GM18508 (cell line): ENCODE measurements around the gene GSK3B.
A peak's percentile ranks its signal among the peaks of the same experiment; 100 is the strongest.

Experiments used
- ATAC-seq: cut with Tn5 transposase; IDR thresholded peaks from one replicate; pipeline ENCODE4 v1.9.1; 2021; ENCODE audit warnings: moderate number of reproducible peaks; ENCODE audit not compliant: insufficient read depth, unreplicated experiment

Gene GSK3B

DNA sequence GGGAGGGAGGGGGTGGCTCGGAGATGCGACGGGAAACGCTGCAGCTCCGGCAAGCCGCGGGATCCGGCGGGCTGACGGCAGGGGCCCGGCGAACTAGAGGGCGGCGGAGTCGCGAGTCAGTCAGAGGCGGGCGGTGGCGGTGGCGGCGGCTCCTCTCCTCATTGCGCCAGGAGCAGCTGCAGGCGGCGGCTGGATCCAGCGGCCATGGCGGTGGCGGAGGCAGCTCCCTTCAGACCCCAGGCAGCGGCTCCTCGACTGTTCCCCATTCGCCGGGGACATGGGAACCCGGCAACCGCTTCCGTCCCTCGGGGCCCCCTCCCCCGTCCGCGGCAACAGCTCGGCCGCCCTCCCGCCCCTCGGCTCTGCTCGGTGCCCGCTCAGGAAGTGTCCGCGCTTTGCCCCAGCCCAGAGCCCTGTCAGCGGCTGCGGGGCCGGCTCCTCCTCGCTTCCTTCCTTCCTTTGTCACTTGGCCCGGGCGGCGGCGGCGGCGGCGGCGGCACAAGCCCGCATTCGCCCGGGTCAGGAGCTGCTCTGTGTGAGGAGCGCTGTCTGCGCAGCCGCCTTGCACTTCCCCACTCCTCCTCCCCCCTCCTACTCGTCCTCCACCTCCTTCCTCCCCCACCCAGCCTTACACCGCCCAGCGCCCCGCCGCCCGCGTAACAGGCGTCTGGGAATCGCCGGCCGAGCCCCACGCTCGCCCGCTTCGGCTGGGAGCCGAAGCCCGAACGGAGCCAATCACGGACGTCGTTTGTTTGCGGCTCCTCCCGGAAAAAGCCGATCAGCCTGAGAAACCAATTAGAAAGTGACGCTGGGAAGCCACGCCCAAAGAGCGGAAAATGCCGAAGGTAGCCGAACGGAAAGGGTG is at the start of gene GSK3B:
Gene GSK3B (minus strand): TSS at position 537 of the 865 bp plus-strand sequence. CDS start 1,013 bp downstream, outside the sequence.
- peak; percentile 10 for ATAC-seq

DNA sequence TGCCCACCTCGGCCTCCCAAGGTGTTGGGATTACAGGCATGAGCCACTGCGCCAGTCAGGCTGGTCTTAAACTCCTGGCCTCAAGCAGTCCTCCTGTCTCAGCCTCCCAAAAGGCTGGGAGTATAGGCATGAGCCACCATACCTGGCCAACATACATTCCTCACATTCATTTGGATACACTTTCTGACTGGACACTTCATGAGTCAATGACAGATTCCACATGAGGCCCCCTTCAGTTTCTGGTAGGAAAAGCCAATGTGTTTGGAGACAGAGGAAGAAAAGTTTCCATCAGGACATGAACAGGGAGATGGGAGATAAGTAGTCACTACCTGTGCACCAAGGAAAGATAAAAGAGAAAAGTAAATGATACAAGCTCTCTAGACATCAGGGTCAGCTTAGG is 49.4 kb upstream of the GSK3B start:
- ATAC-seq = no peak

DNA sequence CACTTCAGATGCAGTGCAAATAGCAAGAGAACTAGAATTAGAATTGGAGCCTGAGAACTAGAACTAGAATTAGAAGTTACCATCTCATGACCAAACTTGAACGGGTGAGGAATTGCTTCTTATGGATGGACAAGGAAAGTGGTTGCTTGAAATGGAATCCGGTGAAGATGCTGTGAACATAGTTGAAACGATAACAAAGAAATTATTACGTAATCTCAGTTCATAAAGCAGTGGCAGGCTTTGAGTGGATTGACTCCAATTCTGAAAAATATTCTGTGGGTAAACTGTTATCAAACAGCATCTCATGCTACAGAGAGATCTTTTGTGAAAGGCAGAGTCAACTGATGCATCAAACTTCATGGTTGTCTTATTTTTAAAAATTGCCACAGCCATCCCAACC is 48.0 kb upstream of the GSK3B start:
- ATAC-seq = no peak

DNA sequence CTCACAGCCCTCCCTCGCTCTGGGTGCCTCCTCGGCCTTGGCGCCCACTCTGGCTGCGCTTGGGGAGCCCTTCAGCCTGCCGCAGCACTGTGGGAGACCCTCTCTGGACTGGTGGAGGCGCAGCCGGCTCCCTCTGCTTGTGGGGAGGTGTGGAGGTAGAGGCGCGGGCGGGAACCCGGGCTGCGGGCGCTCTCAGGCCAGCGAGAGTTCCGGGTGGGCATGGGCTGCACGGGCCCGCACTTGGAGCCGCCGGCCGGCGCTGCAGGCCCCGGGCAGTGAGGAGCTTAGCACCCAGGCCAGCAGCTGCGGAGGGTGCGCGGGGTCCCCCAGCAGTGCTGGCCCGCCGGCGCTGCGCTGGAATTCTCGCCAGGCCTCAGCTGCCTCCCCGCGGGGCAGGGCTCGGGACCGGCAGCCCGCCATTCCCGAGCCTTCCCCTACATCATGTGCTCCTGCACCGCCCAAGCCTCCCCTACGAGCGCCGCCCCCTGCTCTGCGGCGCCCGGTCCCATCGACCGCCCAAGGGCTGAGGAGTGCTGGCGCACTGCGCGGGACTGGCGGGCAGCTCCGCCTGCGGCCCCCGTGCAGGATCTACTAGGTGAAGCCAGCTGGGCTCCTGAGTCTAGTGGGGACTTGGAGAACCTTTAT is 46.0 kb upstream of the GSK3B start:
- ATAC-seq = no peak

DNA sequence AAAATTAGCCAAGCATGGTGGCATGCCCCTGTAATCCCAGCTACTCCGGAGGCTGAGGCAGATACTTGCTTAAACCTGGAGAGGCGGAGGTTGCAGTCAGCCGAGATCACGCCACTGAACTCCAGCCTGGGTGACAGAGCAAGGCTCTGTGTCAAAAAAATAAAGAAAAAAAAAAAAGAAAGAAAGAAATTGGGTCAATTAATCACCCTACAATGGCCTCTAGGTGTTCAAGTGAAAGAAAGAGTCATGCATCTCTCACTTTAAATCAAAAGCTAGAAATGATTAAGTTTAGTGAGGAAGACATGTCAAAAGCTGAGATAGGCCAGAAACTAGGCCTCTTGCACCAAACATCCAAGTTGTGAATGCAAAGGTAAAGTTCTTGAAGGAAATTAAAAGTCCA is 44.9 kb upstream of the GSK3B start:
- no peak for ATAC-seq

DNA sequence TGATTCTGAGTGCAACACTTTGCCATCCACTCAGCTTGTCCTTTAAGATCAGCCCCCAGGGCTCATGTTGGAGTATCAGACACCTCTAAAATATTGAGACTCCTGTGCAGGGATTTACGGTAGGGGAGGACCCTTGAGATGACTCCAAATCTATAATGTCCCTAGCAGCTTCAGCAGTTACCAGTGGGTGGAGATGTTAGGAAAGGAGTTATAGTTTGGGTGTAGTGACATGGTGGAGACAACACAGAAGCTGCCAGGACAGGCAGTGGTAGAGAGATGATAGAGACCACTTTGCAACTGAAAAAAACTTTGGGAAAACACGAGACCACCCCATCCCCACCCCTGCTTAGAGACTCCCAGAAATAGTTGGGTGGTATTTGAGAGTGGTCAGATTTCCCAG is 43.3 kb upstream of the GSK3B start:
- ATAC-seq = no peak

DNA sequence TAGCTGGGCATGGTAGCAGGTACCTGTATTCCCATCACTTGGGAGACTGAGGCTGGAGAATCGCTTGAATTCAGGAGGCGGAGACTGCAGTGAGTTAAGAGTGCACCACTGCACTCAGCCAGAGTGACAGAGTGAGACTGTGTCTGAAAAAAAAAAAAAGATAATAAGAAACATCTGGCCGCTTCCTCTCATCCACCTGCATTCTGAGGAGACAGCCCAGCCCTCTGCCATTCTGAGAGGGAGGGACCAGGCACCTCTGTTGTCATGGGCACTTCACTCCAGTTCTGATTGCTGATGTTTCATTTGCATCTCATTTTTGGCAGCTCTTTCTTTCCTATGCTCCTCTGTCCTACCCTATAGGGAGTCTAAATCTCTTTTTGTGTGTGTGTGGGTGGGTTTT is 36.4 kb upstream of the GSK3B start:
- ATAC-seq = no peak

DNA sequence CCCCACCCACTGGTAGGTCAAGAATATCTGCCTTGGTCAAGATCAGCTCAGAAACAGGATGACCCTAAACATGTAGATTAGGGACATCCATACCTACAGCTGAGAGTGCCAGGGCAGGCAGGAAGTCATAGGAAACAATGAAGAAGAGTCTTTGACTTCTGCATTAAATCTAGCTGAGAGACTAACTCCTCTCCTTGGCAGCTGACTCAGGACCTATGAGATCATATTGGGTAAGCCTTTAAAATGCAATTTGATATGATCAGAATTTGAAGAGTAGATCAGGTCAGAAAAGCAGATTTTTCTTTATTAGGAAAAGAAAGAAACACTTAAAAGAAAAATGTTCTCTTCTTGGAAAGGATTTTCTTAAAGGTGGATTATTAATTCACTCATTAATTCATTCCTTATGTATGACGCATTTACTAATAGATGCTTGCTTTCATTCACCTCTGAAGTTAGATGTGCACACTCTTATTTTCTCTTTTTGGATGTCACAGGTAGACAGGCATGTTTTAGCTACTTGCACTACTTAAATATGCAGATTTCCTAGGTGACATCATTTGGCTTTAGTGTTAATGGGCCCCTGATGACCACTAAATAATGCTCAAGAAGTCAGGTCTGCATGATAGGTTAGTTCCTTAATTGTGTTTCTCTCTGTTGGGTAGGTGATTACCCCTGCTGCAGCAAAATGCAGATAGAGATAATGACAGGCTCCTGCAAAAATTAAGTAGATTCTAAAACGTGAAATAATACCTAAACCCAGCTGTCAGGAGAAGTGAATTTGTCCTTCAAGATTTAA is 35.7 kb upstream of the GSK3B start:
- no peak for ATAC-seq

DNA sequence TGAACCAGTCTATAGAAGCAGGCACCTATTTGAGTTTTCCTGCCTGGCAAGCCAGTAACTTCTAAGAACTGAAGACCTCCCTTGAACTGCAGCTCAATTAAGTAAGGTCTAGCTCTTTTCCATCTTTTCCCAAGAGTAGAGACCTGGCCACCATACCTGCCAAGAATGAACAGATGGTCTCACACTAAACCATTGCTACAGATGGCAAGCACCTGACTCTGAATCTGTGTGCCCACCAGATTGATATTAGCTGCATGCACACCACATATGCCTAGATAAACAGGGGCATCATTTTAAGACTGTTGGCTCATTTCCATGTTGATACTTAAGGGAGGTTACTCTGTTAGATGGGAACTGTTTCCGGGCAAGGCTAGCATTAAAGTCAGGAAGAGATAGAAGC is 34.8 kb upstream of the GSK3B start:
- ATAC-seq = no peak

DNA sequence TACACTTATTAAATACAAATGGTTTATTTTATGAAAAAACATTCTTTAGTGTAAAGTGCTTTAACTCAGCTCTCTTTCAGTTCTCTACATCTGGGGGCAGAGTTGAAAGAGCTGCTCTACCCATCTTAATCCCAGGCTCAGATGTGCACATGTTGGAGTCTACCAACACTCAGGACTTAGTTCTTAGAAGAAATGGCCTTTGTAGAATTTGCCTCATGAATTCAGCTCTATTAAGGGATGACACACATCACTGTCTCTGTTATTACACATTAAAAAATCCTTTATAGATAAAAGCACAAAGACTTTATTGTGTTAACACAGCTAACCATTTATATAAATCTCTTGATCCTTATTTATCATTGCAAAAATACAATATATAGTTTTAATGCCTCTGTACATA is 31.7 kb upstream of the GSK3B start:
- no peak for ATAC-seq

DNA sequence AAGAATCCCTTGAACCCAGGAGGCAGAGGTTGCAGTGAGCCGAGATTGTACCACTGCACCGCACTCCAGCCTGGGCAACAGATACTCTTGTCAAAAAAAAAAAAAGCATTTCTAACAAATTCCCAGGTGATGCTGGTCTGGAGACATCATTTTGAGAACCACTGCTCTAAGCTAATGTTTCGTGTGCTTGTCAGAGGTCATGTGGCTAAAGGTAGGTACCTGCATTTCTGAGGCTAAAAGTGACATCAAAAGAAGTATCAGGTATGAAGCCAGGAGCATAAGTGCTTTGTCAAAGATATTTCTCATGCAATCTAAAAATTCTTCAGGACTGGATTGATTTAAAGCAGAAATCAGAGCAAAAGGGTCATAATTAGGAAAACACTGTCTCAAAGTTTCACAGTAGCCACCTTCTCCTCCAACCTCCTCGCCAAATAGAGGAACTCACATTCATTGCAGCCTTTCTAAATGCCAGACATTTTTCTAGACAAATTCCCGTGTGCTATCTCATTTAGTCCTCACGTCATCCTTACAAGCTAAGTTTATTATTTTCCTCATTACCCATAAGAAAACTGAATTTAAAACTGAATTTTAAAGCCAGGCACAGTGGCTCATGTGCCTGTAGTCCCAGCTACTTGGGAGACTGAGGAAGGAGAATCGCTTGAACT is 25.7 kb upstream of the GSK3B start:
- no peak for ATAC-seq

DNA sequence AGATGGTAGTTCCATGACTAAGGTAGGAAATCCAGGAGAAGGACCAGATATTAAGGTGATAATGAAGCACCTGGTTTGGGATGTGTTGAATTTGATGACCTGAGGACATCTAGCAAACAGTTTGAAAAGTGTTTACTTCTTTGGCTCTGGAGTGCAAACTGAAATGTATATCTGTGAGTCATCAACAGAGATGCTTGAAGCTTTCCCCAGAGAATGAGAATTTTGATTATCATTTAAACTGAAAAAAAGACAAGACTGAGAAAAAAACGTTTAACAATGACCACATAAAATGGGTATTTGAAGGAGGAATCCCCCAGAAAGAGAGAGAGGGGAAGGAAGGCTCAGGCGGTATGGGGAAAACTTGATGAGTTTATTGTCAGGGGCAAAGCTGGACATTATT is 20.7 kb upstream of the GSK3B start:
- no peak for ATAC-seq

DNA sequence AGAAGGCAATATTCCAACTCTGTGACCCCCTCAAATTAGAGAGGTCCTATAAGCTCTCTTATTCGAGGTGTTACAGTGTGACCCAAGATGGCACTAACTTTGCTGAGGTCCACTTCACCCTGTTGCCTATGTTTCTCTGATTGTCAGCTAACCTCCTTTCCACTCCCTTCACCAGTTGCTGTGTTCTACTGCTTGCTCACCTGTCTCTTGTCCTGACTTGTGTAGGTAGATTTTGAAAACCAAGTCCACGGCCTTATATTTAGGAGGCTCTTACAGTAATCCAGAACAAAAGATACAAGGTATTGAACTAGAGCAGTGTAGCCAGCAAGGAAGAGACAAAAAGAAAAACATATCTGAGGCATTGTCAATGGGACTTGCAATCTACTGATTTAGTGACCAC is 20.1 kb upstream of the GSK3B start:
- ATAC-seq = no peak

DNA sequence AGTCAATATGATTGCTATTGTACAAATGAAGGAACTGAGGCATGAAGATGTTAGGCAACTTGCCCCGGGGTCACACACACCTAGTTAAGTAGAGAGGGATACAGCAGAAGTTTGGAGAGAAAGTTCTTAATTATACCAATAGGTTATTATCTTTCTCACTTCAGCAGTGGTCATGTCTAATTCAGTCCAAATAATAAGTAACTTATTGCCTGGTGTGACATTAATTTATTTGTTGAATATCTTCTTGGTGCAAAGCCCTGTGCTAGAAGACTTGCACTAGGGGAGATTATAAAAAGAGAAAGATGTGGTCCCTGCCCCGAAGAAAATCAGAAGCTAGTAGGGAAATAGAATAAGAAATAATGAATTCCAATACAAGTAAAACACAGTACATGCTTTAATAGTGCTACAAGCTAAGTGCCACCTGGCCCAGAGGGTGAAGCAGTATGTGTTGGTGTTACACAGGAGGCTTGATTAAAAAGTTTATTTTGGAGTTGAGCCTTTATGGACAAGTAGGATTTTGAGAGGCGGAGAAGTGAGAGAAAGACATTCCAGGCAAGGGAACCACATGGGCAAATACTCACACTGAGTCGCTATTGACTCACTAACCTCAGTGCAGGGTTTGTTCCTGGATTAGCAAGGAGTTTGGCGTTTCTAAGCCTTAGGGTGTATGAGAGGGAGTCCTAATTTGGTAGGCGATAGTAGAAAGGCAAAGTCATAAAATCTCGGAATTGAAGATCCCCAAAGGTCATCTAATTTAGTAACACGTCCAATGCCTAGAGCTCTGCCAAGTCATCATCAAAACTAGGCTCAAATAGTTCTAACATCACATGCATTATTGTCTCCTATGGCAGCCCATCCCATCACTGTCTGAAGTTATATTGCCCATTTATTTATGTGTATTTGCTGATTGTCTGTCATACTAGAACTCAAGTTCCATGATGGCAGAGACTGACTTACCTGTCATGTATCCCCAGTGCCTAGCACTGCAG is 19.2 kb upstream of the GSK3B start:
- ATAC-seq = no peak

DNA sequence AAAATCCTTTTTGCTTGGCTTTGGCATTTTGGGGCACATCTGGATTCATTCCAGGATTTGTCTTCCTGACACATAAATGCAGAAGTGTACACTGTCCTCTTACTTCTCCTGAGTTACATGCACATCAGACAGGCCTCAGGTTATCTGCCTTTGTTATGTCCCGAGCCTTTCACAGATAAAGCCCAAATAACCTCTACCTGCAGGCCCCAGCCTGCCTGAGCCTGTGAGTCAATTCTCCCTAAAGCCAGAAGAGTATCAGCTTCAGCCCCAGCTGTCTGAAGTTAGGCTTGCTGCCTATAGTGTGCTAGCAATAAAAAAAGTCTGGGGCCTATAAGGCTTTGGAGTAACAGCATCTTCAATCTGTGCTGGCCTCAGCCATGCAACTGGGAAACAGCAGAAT is 17.7 kb upstream of the GSK3B start:
- ATAC-seq = no peak

DNA sequence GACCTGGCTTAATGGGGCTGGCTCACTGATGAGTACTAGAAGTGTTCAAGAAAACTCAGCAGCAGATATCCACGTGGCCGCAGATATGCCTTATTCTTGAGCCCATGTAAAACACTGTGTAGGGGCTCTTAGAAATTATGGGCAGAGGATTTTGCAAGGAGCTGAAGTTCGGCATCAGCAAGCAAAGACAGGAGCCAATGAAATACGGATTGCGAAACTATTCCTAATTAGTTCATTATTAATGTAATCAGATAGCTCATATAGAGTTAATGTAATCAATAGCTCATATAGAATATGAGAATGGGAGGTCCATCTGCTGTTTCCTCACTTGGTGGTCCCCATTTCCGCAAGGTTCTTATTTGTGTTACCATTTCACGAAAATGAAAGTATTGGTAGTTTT is 9.0 kb upstream of the GSK3B start:
- no peak for ATAC-seq

DNA sequence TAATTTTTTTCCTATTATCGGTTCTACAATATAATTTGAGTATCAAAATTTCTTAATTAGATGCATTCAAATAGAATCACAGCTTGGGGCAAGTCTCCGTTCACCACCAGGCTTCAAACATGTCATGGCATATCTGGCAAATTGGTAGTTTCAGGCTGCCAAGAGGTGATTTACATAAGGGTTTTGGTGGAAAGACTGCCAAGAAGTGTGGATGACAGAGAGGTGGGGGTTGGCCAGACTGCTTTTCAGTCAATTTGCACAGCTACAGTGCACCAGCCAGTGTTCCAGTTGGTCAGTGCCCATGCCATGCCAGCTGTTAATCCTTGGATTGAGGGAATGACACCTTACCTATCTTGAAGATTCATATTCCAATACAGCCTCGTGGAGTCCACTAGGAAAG is 8.4 kb upstream of the GSK3B start:
- ATAC-seq = no peak

DNA sequence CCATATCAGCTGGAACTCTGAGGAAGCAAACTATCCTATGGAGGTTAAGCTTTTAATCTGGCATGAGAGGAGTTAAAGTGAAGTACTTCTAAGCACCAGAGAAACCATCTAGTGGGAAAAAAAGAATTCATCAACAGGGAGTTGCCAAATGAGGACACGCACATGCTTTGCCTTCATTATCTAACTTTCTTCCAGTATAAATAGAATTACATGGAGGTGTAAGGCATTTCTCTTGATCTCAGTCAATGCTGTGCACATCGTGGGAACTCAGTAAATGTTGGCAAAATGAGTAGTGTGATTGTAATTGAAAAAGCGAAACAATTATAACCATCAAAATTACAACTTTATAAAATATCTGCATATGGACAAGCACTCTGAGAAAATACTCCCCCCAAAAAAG is 8.0 kb upstream of the GSK3B start:
- ATAC-seq = no peak

DNA sequence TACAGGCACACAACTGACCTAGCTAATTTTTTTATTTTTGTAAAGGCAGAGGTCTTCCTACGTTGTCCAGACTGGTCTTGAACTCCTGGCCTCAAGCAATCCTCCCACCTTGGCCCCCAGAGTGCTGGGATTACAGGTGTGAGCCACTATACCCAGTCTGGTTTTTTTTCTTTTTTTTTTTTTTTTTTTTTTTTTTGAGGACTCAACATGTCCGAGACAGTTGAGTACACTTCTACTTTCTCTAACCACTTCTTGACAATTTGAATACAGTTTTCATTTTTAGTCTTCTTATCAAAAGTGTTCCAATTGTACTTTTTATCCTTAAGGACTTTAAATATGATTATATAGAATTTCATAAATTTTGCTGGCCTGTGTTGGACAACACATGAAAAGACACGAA is 7.4 kb upstream of the GSK3B start:
- no peak for ATAC-seq
